ENCODE data around the gene INHBA. TPM values are rescaled to one million over a fixed set of nuclear protein-coding genes. Genes with fewer than 3 reads are reported as not detected.

Gene INHBA
- total RNA-seq, 1 experiment from 2014 or later, result 17.3 TPM

DNA sequence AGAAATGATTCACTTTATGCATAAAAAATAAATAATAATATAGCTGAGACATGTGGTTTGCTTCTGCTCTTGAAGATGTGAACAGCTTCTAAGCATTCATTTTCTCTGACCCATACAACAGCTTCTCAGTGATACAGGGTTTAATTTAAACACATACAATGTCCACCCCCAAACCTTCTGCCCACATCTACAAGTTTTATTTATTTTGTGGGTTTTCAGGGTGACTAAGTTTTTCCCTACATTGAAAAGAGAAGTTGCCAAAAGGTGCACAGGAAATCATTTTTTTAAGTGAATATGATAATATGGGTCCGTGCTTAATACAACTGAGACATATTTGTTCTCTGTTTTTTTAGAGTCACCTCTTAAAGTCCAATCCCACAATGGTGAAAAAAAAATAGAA is 17.2 kb downstream of the INHBA start:
- POLR2A ChIA-PET (ENCODE audit: unreplicated experiment), result interaction anchor here (0.6 to 0.7 kb wide), 2 partner anchors 83 to 272 kb away, joined by 3 to 6 read pairs; no protein-coding TSS in a partner anchor

DNA sequence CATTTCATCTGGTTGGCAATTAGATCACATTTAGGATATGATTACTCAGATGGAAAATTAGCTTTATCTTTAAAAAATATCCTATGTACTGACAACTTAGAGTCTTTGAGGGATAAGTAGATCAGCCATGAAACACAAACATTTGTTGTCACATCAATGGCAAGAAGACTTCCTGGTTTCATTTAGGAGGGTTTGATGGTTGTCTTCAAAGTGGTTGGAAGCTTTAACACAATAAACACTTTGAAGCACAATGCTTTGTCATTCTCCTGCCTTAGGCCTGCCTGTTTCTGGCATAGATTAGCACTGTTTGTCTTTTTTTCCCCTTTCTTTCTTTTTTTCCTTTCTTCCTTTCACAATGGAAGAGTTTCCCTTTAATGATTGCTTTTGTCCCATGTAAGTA is 20.5 kb downstream of the INHBA start:
- Histone ChIP-seq H2AFZ (no peak overlapping the region), H3K4me3 (no peak overlapping the region), H3K9me3 (ENCODE audit: insufficient read depth, low read depth) (peaks cover 9% of the 10 kb centered on the region; the same call in 1 of the 2 replicates), H3F3A (ENCODE audit: insufficient read depth, low read depth) (no peaks in the 10 kb centered on the region), H3K27me3 (ENCODE audit: insufficient read depth, low read depth) (no peaks in the 10 kb centered on the region), H3K36me3 (ENCODE audit: low read depth) (no peaks in the 10 kb centered on the region), H4K20me1 (ENCODE audit: insufficient read depth) (no peaks in the 10 kb centered on the region), H3K27ac (no peak overlapping the region), H3K4me1 (replicated peaks; ENCODE audit: insufficient read depth) (peaks cover 7% of the 10 kb centered on the region), H3K9me2 (ENCODE audit: insufficient read depth) (no peaks in the 10 kb centered on the region), H3K79me2 (ENCODE audit: low read depth) (no peaks in the 10 kb centered on the region), H3K4me2 (no peak overlapping the region)
- no peak for DNase-seq
- ChIA-PET POLR2A (ENCODE audit: unreplicated experiment) (no interaction called here), CTCF (no interaction called here)
- BruUV-seq (replicated peaks), result no TSS peak
- intact Hi-C loops (cut with micrococcal nuclease; ENCODE audit: unreplicated experiment), result no loop called here
- TF ChIP-seq EZH2 (IDR thresholded peaks at IDR 0.05; ENCODE audit: low read depth), result no peak
- TF ChIP-seq, protein P1, sequence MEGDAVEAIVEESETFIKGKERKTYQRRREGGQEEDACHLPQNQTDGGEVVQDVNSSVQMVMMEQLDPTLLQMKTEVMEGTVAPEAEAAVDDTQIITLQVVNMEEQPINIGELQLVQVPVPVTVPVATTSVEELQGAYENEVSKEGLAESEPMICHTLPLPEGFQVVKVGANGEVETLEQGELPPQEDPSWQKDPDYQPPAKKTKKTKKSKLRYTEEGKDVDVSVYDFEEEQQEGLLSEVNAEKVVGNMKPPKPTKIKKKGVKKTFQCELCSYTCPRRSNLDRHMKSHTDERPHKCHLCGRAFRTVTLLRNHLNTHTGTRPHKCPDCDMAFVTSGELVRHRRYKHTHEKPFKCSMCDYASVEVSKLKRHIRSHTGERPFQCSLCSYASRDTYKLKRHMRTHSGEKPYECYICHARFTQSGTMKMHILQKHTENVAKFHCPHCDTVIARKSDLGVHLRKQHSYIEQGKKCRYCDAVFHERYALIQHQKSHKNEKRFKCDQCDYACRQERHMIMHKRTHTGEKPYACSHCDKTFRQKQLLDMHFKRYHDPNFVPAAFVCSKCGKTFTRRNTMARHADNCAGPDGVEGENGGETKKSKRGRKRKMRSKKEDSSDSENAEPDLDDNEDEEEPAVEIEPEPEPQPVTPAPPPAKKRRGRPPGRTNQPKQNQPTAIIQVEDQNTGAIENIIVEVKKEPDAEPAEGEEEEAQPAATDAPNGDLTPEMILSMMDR (conservative IDR thresholded peaks at IDR 0.05), result no peak

More for the DNA sequence above, 17.2 kb downstream of the INHBA start:
- no peak overlapping the region for H3K4me2 ChIP-seq
- H2AFZ ChIP-seq, result no peak overlapping the region
- BruUV-seq (replicated peaks), result no TSS peak
- CTCF ChIA-PET, result no interaction called here
- 0 out of 2 replicates have a peak, but pooled peaks cover 2% of the 10 kb centered on the region for H3K36me3 ChIP-seq (ENCODE audit: low read depth)
- no peaks in the 10 kb centered on the region for H4K20me1 ChIP-seq (ENCODE audit: insufficient read depth)
- no peaks in the 10 kb centered on the region for H3K9me2 ChIP-seq (ENCODE audit: insufficient read depth)
- intact Hi-C loops (cut with micrococcal nuclease; ENCODE audit: unreplicated experiment), result no loop called here
- H3K27me3 ChIP-seq (ENCODE audit: insufficient read depth, low read depth), result no peaks in the 10 kb centered on the region
- no peak overlapping the region for H3K27ac ChIP-seq
- H3K9me3 ChIP-seq (ENCODE audit: insufficient read depth, low read depth), result peaks cover 7% of the 10 kb centered on the region; the same call in 1 of the 2 replicates
- no peak for TF ChIP-seq EZH2 (IDR thresholded peaks at IDR 0.05; ENCODE audit: low read depth)
- TF ChIP-seq, protein P1 (conservative IDR thresholded peaks at IDR 0.05), result no peak
- H3K4me1 ChIP-seq (replicated peaks; ENCODE audit: insufficient read depth), result peaks cover 7% of the 10 kb centered on the region
- H3F3A ChIP-seq (ENCODE audit: insufficient read depth, low read depth), result no peaks in the 10 kb centered on the region
- no peaks in the 10 kb centered on the region for H3K79me2 ChIP-seq (ENCODE audit: low read depth)
- DNase-seq, result no peak
- no peak overlapping the region for H3K4me3 ChIP-seq

DNA sequence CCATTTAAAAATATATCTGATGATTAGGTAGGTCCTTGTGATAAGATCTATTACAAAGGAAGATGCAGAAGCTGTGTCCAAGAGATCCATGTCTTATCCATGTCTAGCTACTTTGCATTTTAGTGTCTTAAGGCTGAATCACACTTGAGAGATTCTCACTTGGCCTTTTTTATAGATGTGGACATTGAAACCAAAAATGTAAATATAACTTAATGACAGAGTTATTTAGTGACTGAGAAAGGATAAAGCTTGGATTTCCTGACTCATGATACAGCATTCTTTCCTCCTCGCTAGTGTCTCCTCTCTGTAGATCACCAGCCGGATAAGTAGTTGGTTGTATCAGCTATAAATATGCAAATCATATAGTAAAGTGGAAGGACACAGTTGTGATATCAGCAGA is 23.3 kb downstream of the INHBA start:
- H3K9me3 ChIP-seq (ENCODE audit: insufficient read depth, low read depth), result peaks cover 9% of the 10 kb centered on the region; the same call in 1 of the 2 replicates
- no peaks in the 10 kb centered on the region for H3K36me3 ChIP-seq (ENCODE audit: low read depth)
- 0 out of 2 replicates have a peak overlapping the region, but pooled peaks have one; percentile 25 for H2AFZ ChIP-seq
- H3K4me3 ChIP-seq, result no peak overlapping the region
- no peak for TF ChIP-seq EZH2 (IDR thresholded peaks at IDR 0.05; ENCODE audit: low read depth)
- no peaks in the 10 kb centered on the region for H3K27me3 ChIP-seq (ENCODE audit: insufficient read depth, low read depth)
- H3K27ac ChIP-seq, result no peak overlapping the region
- H4K20me1 ChIP-seq (ENCODE audit: insufficient read depth), result no peaks in the 10 kb centered on the region
- no peak for DNase-seq
- intact Hi-C loops (cut with micrococcal nuclease; ENCODE audit: unreplicated experiment), result no loop called here
- BruUV-seq (replicated peaks), result no TSS peak
- no peaks in the 10 kb centered on the region for H3K4me1 ChIP-seq (replicated peaks; ENCODE audit: insufficient read depth)
- H3F3A ChIP-seq (ENCODE audit: insufficient read depth, low read depth), result no peaks in the 10 kb centered on the region
- H3K79me2 ChIP-seq (ENCODE audit: low read depth), result no peaks in the 10 kb centered on the region
- POLR2A ChIA-PET (ENCODE audit: unreplicated experiment), result no interaction called here
- H3K4me2 ChIP-seq, result no peak overlapping the region
- H3K9me2 ChIP-seq (ENCODE audit: insufficient read depth), result no peaks in the 10 kb centered on the region
- CTCF ChIA-PET, result no interaction called here

DNA sequence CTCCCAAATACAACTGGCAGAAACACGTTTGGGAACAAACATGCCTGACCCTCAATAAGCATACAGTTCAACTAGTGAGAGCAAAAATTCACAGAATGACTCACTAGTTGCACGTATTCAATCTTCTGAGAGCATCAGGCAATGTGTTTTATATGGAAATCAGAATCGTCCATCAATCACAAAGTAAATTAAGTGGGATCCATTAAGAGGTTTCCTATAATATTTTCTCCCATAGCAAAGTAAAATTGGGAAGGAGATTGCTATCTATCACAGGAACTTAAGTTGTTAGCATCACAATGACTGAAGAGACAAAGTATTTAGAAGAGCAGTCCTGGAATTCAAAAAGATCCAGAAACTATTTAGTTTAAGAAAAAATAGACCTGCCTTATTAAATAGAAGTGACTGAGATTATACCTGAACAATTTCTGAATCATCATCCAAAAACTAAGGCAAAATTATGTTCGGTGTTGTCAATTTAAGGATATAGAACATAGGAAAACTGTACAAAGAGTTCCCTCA is 28.3 kb downstream of the INHBA start:
- ChIA-PET POLR2A (ENCODE audit: unreplicated experiment) (no interaction called here), CTCF (no interaction called here)
- Histone ChIP-seq H4K20me1 (ENCODE audit: insufficient read depth) (no peaks in the 10 kb centered on the region), H3K79me2 (ENCODE audit: low read depth) (no peaks in the 10 kb centered on the region), H3K4me1 (replicated peaks; ENCODE audit: insufficient read depth) (no peaks in the 10 kb centered on the region), H3K9me3 (ENCODE audit: insufficient read depth, low read depth) (no peaks in the 10 kb centered on the region), H3K27me3 (ENCODE audit: insufficient read depth, low read depth) (no peaks in the 10 kb centered on the region), H3K9me2 (ENCODE audit: insufficient read depth) (no peaks in the 10 kb centered on the region), H3K36me3 (ENCODE audit: low read depth) (no peaks in the 10 kb centered on the region), H3K4me2 (no peak overlapping the region), H3K4me3 (no peak overlapping the region), H3K27ac (no peak overlapping the region), H3F3A (ENCODE audit: insufficient read depth, low read depth) (no peaks in the 10 kb centered on the region), H2AFZ (no peak overlapping the region)
- TF ChIP-seq, protein P1 (conservative IDR thresholded peaks at IDR 0.05), result no peak
- TF ChIP-seq EZH2 (IDR thresholded peaks at IDR 0.05; ENCODE audit: low read depth), result no peak
- no peak for DNase-seq
- intact Hi-C loops (cut with micrococcal nuclease; ENCODE audit: unreplicated experiment), result no loop called here
- no TSS peak for BruUV-seq (replicated peaks)

Measured in PC-9 (cell line).